ENCODE data around the gene ASGR2.
"Not testable (repeated sequence)": the region's sequence is repeated elsewhere in the genome, so short reads cannot be mapped to it uniquely, and the experiment has no call there.

The ASGR2 gene

GRCh38 chr17:7123844-7124243 is 9.2 kb upstream of the ASGR2 start:
- DNase-seq = no peak

- no peak for DNase-seq
Measured at GRCh38 chr17:7122381-7122780, 7.8 kb upstream of the ASGR2 start.

GRCh38 chr17:7120635-7121034 is 6.0 kb upstream of the ASGR2 start:
- not testable (repeated sequence) for DNase-seq

- no peak for DNase-seq
Measured at GRCh38 chr17:7120123-7120522, 5.5 kb upstream of the ASGR2 start.

GRCh38 chr17:7119314-7119713 is 4.7 kb upstream of the ASGR2 start:
- no peak for DNase-seq

GRCh38 chr17:7114875-7115614 is 423 bp upstream of the ASGR2 start:
- no peak for DNase-seq

GRCh38 chr17:7113273-7114071 is 1.1 kb downstream of the ASGR2 start:
- no peak for DNase-seq

- DNase-seq = no peak
Measured at GRCh38 chr17:7112510-7113108, 2.0 kb downstream of the ASGR2 start.

- DNase-seq = no peak
Measured at GRCh38 chr17:7111784-7112509, 2.7 kb downstream of the ASGR2 start.

- DNase-seq = no peak
Measured at GRCh38 chr17:7110617-7111306, 3.9 kb downstream of the ASGR2 start.

GRCh38 chr17:7109461-7110322 is 4.9 kb downstream of the ASGR2 start:
- no peak for DNase-seq

GRCh38 chr17:7108981-7109380 is 5.6 kb downstream of the ASGR2 start:
- DNase-seq = no peak

GRCh38 chr17:7108560-7108925 is 6.1 kb downstream of the ASGR2 start:
- DNase-seq = no peak

GRCh38 chr17:7107795-7108559 is 6.6 kb downstream of the ASGR2 start:
- DNase-seq = no peak

GRCh38 chr17:7107012-7107754 is 7.4 kb downstream of the ASGR2 start:
- DNase-seq = no peak

- DNase-seq = no peak
Measured at GRCh38 chr17:7102421-7102820, 12.2 kb downstream of the ASGR2 start.

- DNase-seq = no peak
Measured at GRCh38 chr17:7101531-7101930, 13.1 kb downstream of the ASGR2 start.

GRCh38 chr17:7100641-7101379 is 13.8 kb downstream of the ASGR2 start:
- not testable (repeated sequence) for DNase-seq

- DNase-seq = no peak
Measured at GRCh38 chr17:7098802-7099459, 15.7 kb downstream of the ASGR2 start.
